Measurements from ENCODE around the gene ZFP90. TPM values are rescaled to one million over a fixed set of nuclear protein-coding genes. Genes with fewer than 3 reads are reported as not detected.

The ZFP90 gene
- total RNA-seq, 1 experiment from 2014 or later: 12.8 TPM

DNA sequence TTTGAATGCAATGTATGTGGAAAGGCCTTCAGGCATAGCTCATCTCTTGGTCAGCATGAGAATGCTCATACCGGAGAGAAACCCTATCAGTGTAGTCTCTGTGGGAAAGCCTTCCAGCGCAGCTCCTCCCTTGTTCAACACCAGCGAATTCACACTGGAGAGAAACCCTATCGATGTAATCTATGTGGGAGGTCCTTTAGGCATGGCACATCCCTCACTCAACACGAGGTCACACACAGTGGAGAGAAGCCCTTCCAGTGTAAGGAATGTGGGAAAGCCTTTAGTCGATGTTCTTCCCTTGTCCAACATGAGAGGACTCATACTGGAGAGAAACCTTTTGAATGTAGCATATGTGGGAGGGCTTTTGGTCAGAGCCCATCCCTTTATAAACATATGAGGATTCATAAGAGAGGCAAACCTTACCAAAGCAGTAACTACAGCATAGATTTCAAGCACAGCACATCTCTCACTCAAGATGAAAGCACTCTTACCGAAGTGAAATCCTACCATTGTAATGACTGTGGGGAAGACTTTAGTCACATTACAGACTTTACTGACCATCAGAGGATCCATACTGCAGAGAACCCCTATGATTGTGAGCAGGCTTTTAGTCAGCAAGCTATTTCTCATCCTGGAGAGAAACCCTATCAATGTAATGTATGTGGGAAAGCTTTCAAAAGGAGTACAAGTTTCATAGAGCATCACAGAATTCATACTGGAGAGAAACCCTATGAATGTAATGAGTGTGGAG, 24.7 kb downstream of the ZFP90 start:
- Histone ChIP-seq H2BK20ac (ENCODE audit: low read depth, low read length, poor library complexity, severe bottlenecking) (no peak overlapping the region), H2BK15ac (ENCODE audit: low read depth, low read length) (no peak overlapping the region), H3K4me1 (ENCODE audit: insufficient read depth, low read length) (no peaks in the 10 kb centered on the region), H3K79me2 (ENCODE audit: insufficient read depth, low read length) (no peaks in the 10 kb centered on the region; the same call in 1 of the 2 replicates), H2AK5ac (ENCODE audit: insufficient read length, low read length) (no peak overlapping the region), H3K56ac (ENCODE audit: insufficient read length, low read depth, low read length) (no peak overlapping the region), H4K5ac (ENCODE audit: insufficient read length, low read depth, low read length) (no peak overlapping the region), H3K23me2 (ENCODE audit: insufficient read length, low read depth, low read length, poor library complexity, severe bottlenecking) (no peaks in the 10 kb centered on the region), H4K20me1 (ENCODE audit: control insufficient read depth, insufficient read depth, insufficient read length) (no peaks in the 10 kb centered on the region), H3K27me3 (ENCODE audit: insufficient read depth, low read length) (no peaks in the 10 kb centered on the region), H3K9me3 (ENCODE audit: control insufficient read depth, low read depth, low read length) (peaks cover 91% of the 10 kb centered on the region), H3K4me2 (ENCODE audit: insufficient read depth, insufficient read length, low read length) (no peak overlapping the region), H3K9ac (ENCODE audit: extremely low read depth, insufficient read length, low read length) (no peak overlapping the region), H3K79me1 (ENCODE audit: insufficient read depth, low read depth, low read length, poor library complexity, severe bottlenecking) (no peaks in the 10 kb centered on the region), H2BK12ac (ENCODE audit: insufficient read length, low read depth, low read length) (no peak overlapping the region), H4K91ac (ENCODE audit: insufficient read length, low read depth, low read length) (no peak overlapping the region), H4K8ac (replicated peaks; ENCODE audit: insufficient read length, low read depth, low read length) (no peak overlapping the region), H2BK5ac (ENCODE audit: insufficient read length, low read length) (no peak overlapping the region), H3K4ac (ENCODE audit: low read depth, low read length) (no peak overlapping the region), H3K18ac (ENCODE audit: insufficient read length, low read depth, low read length) (no peak overlapping the region), H3K27ac (ENCODE audit: insufficient read length, low read depth, low read length) (no peak overlapping the region), H3K14ac (ENCODE audit: insufficient read depth, low read length) (no peak overlapping the region), H2BK120ac (ENCODE audit: low read depth, low read length, poor library complexity, severe bottlenecking) (no peak overlapping the region), H3K23ac (ENCODE audit: insufficient read length, low read depth, low read length) (no peak overlapping the region), H2AFZ (ENCODE audit: low read length) (no peak overlapping the region), H3T11ph (ENCODE audit: low read length) (no peak overlapping the region)
- no peak overlapping the region for H3K27ac Mint-ChIP-seq
- no peak overlapping the region for H3K4me3 Mint-ChIP-seq
- no CpG with 5 or more reads among the region's 7 CpGs for WGBS (ENCODE audit: extremely low coverage, insufficient read length, low lambda C conversion rate)
- no peaks in the 10 kb centered on the region for H3K4me1 Mint-ChIP-seq
- peaks cover 17% of the 10 kb centered on the region for H3K27me3 Mint-ChIP-seq (ENCODE audit: low read depth)
- peaks cover 98 to 100% of the 10 kb centered on the region in 2 experiments for H3K9me3 Mint-ChIP-seq
- TF ChIP-seq, protein P1, sequence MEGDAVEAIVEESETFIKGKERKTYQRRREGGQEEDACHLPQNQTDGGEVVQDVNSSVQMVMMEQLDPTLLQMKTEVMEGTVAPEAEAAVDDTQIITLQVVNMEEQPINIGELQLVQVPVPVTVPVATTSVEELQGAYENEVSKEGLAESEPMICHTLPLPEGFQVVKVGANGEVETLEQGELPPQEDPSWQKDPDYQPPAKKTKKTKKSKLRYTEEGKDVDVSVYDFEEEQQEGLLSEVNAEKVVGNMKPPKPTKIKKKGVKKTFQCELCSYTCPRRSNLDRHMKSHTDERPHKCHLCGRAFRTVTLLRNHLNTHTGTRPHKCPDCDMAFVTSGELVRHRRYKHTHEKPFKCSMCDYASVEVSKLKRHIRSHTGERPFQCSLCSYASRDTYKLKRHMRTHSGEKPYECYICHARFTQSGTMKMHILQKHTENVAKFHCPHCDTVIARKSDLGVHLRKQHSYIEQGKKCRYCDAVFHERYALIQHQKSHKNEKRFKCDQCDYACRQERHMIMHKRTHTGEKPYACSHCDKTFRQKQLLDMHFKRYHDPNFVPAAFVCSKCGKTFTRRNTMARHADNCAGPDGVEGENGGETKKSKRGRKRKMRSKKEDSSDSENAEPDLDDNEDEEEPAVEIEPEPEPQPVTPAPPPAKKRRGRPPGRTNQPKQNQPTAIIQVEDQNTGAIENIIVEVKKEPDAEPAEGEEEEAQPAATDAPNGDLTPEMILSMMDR (conservative IDR thresholded peaks at IDR 0.05): no peak
- DNase-seq: no peak
- peaks cover 83 to 93% (median 92%) of the 10 kb centered on the region in 3 experiments for H3K36me3 Mint-ChIP-seq (ENCODE audit: insufficient read depth in 1 of 3, low read depth in 3 of 3)

All from H9 (cell line).